Muscle of leg (tissue), 11 donors: ENCODE data around the gene TMEM143. TPM values are rescaled to one million over a fixed set of nuclear protein-coding genes. Genes with fewer than 3 reads are reported as not detected.
"Not testable (repeated sequence)": the region's sequence is repeated elsewhere in the genome, so short reads cannot be mapped to it uniquely, and the experiment has no call there.

Experiments
- DNase-seq: peaks from one replicate; pipeline ENCODE4 v3.0.0; 2013
- H3K27ac ChIP-seq: one replicate; pipeline ENCODE4 v1.5.1; 2013; ENCODE audit warnings: mild to moderate bottlenecking, low read length, control low read depth
- H3K27me3 ChIP-seq: one replicate; pipeline ENCODE4 v1.6.1; 2013; ENCODE audit warnings: low read length; ENCODE audit not compliant: control insufficient read depth, insufficient read depth
- H3K36me3 ChIP-seq: one replicate; pipeline ENCODE4 v1.6.1; 2013; ENCODE audit warnings: low read length; ENCODE audit not compliant: control insufficient read depth, insufficient read depth
- H3K4me1 ChIP-seq: one replicate; pipeline ENCODE4 v1.6.1; 2013; ENCODE audit warnings: low read length; ENCODE audit not compliant: control insufficient read depth, insufficient read depth
- H3K4me3 ChIP-seq: one replicate; pipeline ENCODE4 v1.5.1; 2013; ENCODE audit warnings: low read length, control low read depth
- H3K9me3 ChIP-seq: replicated peaks from 2 replicates; pipeline ENCODE4 v1.6.1; 2013; ENCODE audit warnings: low read depth, low read length; ENCODE audit not compliant: control insufficient read depth
- WGBS: methylation state at CpG from one replicate; pipeline ENCODE4 v1.1.5; 2013; ENCODE audit warnings: missing lambda C conversion rate; ENCODE audit not compliant: insufficient coverage; 5-methylcytosine and 5-hydroxymethylcytosine counted together
- polyA plus RNA-seq, 8 donors: library from polyadenylated mRNA; unstranded; fragments of 120-200 nt; gene quantifications; one replicate each; pipeline versions ENCODE4 v1.2.1 to v1.2.3, GENCODE V29; 2013; ENCODE audit warnings: inconsistent platforms in 1 of 8, low replicate concordance in 1 of 8; ENCODE audit not compliant: insufficient read length in 8 of 8, insufficient read depth in 1 of 8
- total RNA-seq: library from RNA; stranded (reverse); fragments of 120-200 nt; gene quantifications from one replicate; pipeline ENCODE4 v1.2.4, GENCODE V29; 2013

TMEM143 gene
- total and polyA plus RNA-seq, 9 donors = 4.1 to 17.4 (median 14.9) TPM

DNA sequence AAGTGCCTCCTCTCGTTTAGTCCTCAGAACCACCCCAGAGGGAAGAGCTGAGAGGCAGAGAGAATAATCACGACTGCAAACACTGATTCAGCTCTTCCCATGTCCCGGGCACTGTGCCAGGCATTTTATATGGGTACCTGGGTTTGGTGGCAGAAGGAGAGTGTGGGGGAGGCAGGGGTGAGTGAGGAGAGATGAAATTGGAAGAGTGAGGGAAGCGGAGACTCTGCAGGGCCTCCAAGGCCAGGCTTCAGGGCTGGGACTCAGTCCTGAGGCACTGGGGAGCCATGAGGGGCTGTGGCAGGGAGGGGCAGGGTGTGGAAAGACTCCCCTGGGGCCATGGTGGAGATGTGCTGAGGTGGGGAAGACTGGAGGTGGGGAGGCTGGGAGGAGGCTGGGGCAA is 9.2 kb upstream of the TMEM143 start:
- Histone ChIP-seq H3K27ac (no peak overlapping the region), H3K27me3 (no peaks in the 10 kb centered on the region), H3K4me3 (no peak overlapping the region), H3K36me3 (no peaks in the 10 kb centered on the region), H3K4me1 (peaks cover 5% of the 10 kb centered on the region), H3K9me3 (no peaks in the 10 kb centered on the region)
- DNase-seq = no peak
- 61% methylated on average over 3 of the region's 4 CpGs for WGBS

DNA sequence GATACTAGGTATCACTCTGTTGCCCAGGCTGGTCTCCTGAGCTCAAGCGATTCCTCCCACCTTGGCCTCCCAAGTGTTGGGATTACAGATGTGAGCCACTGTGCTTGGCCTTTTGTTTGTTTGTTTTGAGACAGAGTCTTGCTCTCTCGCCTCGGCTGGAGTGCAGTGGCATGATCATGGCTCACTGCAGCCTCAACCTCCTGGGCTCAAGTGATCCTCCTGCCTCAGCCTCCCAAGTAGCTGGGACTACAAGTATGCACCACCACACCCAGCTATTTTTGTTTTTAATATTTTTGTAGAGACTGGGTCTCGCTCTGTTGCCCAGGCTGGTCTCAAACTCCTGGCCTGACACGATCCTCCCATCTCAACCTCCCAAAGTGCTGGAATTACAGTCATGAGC is 8.0 kb upstream of the TMEM143 start:
- H3K36me3 ChIP-seq, H3K9me3 ChIP-seq, H3K27ac ChIP-seq, H3K4me3 ChIP-seq, H3K27me3 ChIP-seq, H3K4me1 ChIP-seq, DNase-seq: not testable (repeated sequence)
- WGBS = 86% methylated on average over 2 of the region's 5 CpGs

DNA sequence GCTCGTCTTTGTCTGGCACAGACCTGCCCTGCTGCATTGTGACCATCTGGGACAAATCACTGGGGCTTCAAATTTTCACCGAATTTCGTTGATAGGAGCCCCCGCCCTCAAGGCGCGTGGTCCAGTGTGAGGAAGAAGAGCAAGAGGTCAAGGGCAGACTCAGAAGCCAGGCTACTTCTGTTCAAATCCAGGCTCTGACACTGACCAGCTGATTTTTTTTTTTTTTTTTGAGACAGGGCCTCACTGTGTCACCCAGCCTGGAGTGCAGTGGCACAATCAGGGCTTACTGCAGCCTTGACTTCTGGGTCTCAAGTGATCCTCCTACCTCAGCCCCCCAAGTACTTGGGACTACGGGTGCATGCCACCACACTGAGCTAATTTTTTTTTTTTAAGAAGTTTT is 7.6 kb upstream of the TMEM143 start:
- no peak overlapping the region for H3K4me3 ChIP-seq
- H3K36me3 ChIP-seq = no peaks in the 10 kb centered on the region
- no peaks in the 10 kb centered on the region for H3K27me3 ChIP-seq
- no peaks in the 10 kb centered on the region for H3K9me3 ChIP-seq
- DNase-seq = no peak
- H3K27ac ChIP-seq = no peak overlapping the region
- 38% methylated on average over 6 of the region's 7 CpGs for WGBS
- peaks cover 5% of the 10 kb centered on the region for H3K4me1 ChIP-seq

DNA sequence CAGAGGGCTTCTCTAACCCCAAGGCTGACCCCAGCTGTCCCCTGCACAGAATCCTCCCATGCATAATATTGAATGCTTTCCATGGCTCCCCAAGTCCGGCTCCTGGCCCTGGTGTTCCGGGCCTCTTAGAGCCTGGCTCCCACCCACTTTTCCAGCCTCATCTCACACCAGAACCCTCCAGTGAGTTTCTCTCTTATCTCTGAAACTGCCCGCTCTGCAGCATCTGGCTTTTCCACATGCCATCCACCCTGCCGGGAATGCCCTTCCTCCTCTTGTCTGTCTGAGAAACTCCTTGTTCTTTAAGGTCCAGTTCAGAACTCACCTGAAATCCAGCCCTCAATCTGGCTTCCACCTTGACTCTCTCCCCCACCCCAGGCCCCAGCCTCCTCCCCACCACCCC is 7.2 kb upstream of the TMEM143 start:
- WGBS = 78% methylated on average over 4 of the region's 4 CpGs
- no peaks in the 10 kb centered on the region for H3K27me3 ChIP-seq
- peaks cover 5% of the 10 kb centered on the region for H3K4me1 ChIP-seq
- H3K36me3 ChIP-seq = no peaks in the 10 kb centered on the region
- DNase-seq = no peak
- no peak overlapping the region for H3K27ac ChIP-seq
- H3K4me3 ChIP-seq = no peak overlapping the region
- no peaks in the 10 kb centered on the region for H3K9me3 ChIP-seq

DNA sequence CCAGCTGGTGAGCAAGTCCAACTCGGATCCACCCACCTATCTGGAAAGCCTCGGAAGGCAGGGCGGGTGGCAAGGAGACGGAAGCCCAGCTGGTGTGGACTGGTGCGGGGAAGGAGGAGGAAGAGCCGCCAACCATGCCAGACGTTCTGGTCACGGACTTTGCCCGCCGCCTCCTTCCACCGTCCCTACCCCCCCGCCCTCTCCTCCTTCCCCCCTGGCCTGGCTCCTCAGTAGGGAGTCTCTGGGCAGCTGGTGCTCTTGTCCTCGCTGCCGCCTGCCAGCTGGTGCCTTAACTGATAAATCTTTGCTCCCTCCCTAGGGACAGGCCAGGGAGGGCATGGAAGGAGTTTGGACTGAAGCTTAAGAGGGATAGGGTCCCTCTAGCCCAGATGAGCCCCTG is 5.2 kb upstream of the TMEM143 start:
- WGBS = 67% methylated on average over 1 of the region's 14 CpGs
- DNase-seq = no peak
- Histone ChIP-seq H3K27ac (no peak overlapping the region), H3K9me3 (no peaks in the 10 kb centered on the region), H3K4me1 (peaks cover 12% of the 10 kb centered on the region), H3K36me3 (no peaks in the 10 kb centered on the region), H3K4me3 (no peak overlapping the region), H3K27me3 (no peaks in the 10 kb centered on the region)

DNA sequence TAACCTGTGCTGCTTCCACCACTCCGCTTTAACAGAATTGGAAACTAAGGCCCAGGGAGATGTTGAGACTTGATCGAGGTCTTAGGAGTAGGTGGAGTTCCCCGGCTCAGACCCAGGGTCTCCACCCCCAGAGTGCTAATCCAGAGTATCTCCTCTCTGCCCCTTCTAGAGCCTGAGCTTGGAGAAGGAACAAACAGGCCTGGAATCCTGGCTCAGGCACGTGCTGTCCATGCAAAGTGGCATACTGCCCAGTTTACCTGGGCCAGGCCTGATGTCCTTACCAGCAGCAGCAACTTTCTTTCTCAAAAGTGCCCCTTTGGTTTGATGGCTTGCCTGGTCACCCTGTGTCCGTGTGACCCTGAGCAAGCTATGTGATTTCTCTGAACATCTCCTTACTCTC is 4.1 kb upstream of the TMEM143 start:
- Histone ChIP-seq H3K4me1 (peaks cover 18% of the 10 kb centered on the region), H3K36me3 (no peaks in the 10 kb centered on the region), H3K27me3 (no peaks in the 10 kb centered on the region), H3K9me3 (no peaks in the 10 kb centered on the region), H3K4me3 (no peak overlapping the region), H3K27ac (no peak overlapping the region)
- DNase-seq = no peak
- 23% methylated on average over 1 of the region's 5 CpGs for WGBS

DNA sequence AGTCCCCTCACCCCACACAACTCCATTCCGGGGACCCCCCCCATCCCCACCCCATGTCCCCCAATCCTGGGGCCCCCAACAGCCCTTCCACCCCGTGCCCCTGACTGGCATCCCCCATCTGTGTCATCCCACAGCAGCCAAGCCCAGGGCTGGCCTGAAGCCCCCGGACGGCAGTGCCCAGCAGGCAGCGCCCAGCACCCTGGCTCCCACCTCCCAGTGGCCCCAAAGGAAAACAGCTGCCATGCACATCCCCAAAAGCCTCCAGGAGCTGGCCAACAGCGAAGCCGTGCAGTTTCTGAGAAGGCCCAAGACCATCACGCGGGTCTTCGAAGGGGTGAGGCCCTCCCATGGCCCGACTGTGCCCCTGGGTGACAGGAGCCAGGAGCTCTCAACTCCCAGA is 1.9 kb upstream of the TMEM143 start:
- Histone ChIP-seq H3K27ac (no peak overlapping the region), H3K4me3 (no peak overlapping the region), H3K9me3 (no peaks in the 10 kb centered on the region), H3K36me3 (no peaks in the 10 kb centered on the region), H3K4me1 (peaks cover 18% of the 10 kb centered on the region), H3K27me3 (no peaks in the 10 kb centered on the region)
- 88% methylated on average over 8 of the region's 11 CpGs for WGBS
- DNase-seq = no peak

DNA sequence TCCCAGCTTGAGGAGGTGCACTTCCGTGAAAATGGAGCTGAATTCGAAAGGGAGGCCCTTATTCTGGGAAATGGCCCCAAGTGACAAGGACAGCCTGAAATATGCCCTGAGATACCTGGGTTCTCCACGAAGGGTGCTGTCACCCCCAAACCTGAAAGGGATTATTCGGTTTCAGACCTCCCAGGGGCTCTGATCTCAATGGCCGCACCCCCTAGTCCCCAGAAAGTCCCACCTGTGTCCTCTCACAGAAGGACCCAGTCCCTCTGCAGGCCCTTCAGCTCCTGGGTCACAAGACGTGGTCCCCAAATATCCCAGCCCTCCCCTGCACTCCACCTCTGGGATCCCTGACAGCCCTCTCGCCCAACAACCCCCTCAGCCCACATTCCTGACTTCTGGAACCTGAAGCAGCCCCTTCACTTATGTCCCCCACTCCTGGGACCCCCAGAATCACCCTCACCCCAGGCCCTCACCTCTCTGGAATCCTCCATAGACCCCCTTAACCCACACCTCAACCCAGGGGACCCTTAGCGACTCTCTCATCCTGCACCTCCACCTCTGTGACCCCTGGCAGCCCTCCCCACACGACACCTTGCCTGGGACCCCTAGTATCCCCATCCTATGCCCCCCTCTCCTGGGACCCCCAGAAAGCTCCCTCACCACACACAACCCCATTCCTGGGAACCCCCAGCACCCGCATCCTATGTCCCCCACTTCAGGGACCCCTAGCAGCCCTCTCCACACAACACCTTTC is 1.0 kb upstream of the TMEM143 start:
- DNase-seq = peak; percentile 31

DNA sequence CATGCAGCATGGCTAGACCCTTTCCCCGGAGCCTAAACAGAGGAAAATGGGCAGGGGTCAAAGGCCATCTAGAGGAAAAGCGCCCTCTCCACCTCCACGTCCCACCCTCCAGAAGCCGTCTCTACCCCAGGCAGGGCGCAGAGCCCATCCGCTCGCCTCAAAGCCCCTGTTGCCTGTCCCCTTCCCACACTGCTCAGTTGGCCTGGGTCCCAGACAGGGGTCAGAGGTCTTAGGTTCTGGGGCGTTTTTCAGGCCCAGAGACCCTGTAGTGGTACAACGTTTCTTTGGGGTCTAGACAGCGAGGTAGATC is 285 bp downstream of the TMEM143 start:
- Histone ChIP-seq H3K4me1 (peaks cover 14% of the 10 kb centered on the region), H3K4me3 (peak overlapping the region; percentile 90), H3K27ac (peak overlapping the region; percentile 98), H3K9me3 (no peaks in the 10 kb centered on the region), H3K27me3 (no peaks in the 10 kb centered on the region), H3K36me3 (peaks cover 3% of the 10 kb centered on the region)
- no peak for DNase-seq
- 10% methylated on average over 2 of the region's 10 CpGs for WGBS

More for the DNA sequence above, 1.0 kb upstream of the TMEM143 start:
- peaks cover 18% of the 10 kb centered on the region for H3K4me1 ChIP-seq
- peak overlapping the region; percentile 98 for H3K27ac ChIP-seq
- H3K27me3 ChIP-seq = no peaks in the 10 kb centered on the region
- peak overlapping the region; percentile 90 for H3K4me3 ChIP-seq
- 61% methylated on average over 9 of the region's 10 CpGs for WGBS
- H3K9me3 ChIP-seq = no peaks in the 10 kb centered on the region
- H3K36me3 ChIP-seq = peaks cover 2% of the 10 kb centered on the region

DNA sequence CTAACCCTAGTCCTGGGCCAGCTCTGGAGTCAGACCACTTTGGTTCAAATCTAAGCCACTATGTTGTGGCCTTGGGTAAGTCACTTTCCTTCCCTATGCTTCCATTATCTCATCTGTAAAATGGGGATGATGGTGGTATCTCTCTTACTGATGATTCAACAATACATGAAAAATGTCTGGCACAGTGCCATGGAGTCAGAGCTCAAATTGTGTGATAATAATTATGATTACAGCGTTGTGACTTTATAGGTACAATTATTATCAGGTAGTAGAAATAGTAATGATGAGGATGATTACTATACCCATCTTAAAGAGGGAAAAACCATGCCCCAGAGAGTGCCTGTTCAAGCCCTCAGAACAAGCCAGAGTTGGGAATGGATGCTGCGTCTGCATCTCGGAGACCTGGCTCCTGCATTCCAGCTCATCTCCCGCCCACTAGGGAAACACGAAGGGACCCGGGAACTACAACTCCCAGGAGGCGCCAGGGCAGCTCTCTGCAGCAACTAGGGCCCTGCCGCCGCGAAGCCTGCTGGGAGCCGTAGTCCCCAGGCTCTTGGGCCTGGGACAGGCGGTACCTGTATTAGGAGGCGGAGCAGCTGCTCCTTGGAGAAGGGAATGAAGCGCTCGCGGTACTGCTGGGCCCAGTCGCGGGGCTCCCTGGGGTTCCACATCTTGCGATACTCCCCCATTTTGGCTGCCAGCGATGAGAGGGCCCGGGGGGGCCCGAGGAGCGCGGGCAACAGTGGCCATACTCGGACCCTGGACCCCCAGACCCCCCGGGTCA is 832 bp downstream of the TMEM143 start:
- Histone ChIP-seq H3K4me1 (peaks cover 14% of the 10 kb centered on the region), H3K4me3 (peak overlapping the region; percentile 90), H3K9me3 (no peaks in the 10 kb centered on the region), H3K36me3 (peaks cover 3% of the 10 kb centered on the region), H3K27me3 (no peaks in the 10 kb centered on the region), H3K27ac (peak overlapping the region; percentile 98)
- DNase-seq = peak; percentile 98
- WGBS = under 1% methylated on average over 23 of the region's 26 CpGs
